Measurements from ENCODE around the gene OSBPL3. TPM values are rescaled to one million over a fixed set of nuclear protein-coding genes. Genes with fewer than 3 reads are reported as not detected.

Gene OSBPL3
- total RNA-seq, 1 experiment from 2014 or later: 16.0 TPM

- peaks cover 11% of the 10 kb centered on the region for H3K27me3 Mint-ChIP-seq (ENCODE audit: low read depth)
- peak; percentile 82 for ATAC-seq
- DNase-seq (ENCODE audit: low spot score): no peak
- peaks cover 6% of the 10 kb centered on the region for H3K4me1 Mint-ChIP-seq
- H3K36me3 Mint-ChIP-seq: no peaks in the 10 kb centered on the region
- no peak overlapping the region for H3K4me3 Mint-ChIP-seq
- CTCF ChIA-PET: interaction anchor here (0.7 to 2.3 kb wide), 6 partner anchors 11 to 412 kb away, joined by 3 to 9 read pairs (median 4); no protein-coding TSS in a partner anchor
- TF ChIP-seq CBFB (CRISPR knock-in tag; IDR thresholded peaks at IDR 0.05; ENCODE audit: low read depth) (no peak), SMAD3 (CRISPR knock-in tag; IDR thresholded peaks at IDR 0.05; ENCODE audit: borderline replicate concordance) (no peak), USF1 (CRISPR knock-in tag; IDR thresholded peaks at IDR 0.05) (no peak), ZNF121 (CRISPR knock-in tag; IDR thresholded peaks at IDR 0.05) (no peak), ZBTB21 (CRISPR knock-in tag; IDR thresholded peaks at IDR 0.05; ENCODE audit: borderline replicate concordance) (no peak), CDX4 (CRISPR knock-in tag; IDR thresholded peaks at IDR 0.05; ENCODE audit: borderline replicate concordance) (no peak), ESRRA (CRISPR knock-in tag; IDR thresholded peaks at IDR 0.05; ENCODE audit: borderline replicate concordance) (no peak), OVOL2 (CRISPR knock-in tag; IDR thresholded peaks at IDR 0.05; ENCODE audit: borderline replicate concordance) (no peak), SMAD4 (CRISPR knock-in tag; IDR thresholded peaks at IDR 0.05) (no peak), TCF7 (CRISPR knock-in tag; IDR thresholded peaks at IDR 0.05; ENCODE audit: low read depth) (no peak), USF2 (CRISPR knock-in tag; IDR thresholded peaks at IDR 0.05) (no peak), TEAD1 (CRISPR knock-in tag; IDR thresholded peaks at IDR 0.05) (no peak), HMGA2 (CRISPR knock-in tag; IDR thresholded peaks at IDR 0.05) (no peak), STAT6 (CRISPR knock-in tag; conservative IDR thresholded peaks at IDR 0.05; ENCODE audit: low read depth) (no peak), EMX1 (CRISPR knock-in tag; IDR thresholded peaks at IDR 0.05) (no peak), RORB (CRISPR knock-in tag; IDR thresholded peaks at IDR 0.05) (no peak)
- TF ChIP-seq, protein P1, sequence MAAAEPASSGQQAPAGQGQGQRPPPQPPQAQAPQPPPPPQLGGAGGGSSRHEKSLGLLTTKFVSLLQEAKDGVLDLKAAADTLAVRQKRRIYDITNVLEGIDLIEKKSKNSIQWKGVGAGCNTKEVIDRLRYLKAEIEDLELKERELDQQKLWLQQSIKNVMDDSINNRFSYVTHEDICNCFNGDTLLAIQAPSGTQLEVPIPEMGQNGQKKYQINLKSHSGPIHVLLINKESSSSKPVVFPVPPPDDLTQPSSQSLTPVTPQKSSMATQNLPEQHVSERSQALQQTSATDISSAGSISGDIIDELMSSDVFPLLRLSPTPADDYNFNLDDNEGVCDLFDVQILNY (CRISPR knock-in tag; IDR thresholded peaks at IDR 0.05): no peak
- TF ChIP-seq, protein P2, sequence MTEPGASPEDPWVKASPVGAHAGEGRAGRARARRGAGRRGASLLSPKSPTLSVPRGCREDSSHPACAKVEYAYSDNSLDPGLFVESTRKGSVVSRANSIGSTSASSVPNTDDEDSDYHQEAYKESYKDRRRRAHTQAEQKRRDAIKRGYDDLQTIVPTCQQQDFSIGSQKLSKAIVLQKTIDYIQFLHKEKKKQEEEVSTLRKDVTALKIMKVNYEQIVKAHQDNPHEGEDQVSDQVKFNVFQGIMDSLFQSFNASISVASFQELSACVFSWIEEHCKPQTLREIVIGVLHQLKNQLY (CRISPR knock-in tag; IDR thresholded peaks at IDR 0.05): no peak
- TF ChIP-seq, protein P3, sequence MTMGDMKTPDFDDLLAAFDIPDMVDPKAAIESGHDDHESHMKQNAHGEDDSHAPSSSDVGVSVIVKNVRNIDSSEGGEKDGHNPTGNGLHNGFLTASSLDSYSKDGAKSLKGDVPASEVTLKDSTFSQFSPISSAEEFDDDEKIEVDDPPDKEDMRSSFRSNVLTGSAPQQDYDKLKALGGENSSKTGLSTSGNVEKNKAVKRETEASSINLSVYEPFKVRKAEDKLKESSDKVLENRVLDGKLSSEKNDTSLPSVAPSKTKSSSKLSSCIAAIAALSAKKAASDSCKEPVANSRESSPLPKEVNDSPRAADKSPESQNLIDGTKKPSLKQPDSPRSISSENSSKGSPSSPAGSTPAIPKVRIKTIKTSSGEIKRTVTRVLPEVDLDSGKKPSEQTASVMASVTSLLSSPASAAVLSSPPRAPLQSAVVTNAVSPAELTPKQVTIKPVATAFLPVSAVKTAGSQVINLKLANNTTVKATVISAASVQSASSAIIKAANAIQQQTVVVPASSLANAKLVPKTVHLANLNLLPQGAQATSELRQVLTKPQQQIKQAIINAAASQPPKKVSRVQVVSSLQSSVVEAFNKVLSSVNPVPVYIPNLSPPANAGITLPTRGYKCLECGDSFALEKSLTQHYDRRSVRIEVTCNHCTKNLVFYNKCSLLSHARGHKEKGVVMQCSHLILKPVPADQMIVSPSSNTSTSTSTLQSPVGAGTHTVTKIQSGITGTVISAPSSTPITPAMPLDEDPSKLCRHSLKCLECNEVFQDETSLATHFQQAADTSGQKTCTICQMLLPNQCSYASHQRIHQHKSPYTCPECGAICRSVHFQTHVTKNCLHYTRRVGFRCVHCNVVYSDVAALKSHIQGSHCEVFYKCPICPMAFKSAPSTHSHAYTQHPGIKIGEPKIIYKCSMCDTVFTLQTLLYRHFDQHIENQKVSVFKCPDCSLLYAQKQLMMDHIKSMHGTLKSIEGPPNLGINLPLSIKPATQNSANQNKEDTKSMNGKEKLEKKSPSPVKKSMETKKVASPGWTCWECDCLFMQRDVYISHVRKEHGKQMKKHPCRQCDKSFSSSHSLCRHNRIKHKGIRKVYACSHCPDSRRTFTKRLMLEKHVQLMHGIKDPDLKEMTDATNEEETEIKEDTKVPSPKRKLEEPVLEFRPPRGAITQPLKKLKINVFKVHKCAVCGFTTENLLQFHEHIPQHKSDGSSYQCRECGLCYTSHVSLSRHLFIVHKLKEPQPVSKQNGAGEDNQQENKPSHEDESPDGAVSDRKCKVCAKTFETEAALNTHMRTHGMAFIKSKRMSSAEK (CRISPR knock-in tag; IDR thresholded peaks at IDR 0.05; ENCODE audit: borderline replicate concordance): no peak
- POLR2A ChIA-PET: no interaction called here
- H3K9me3 Mint-ChIP-seq: peaks cover 6% of the 10 kb centered on the region
- H3K27ac Mint-ChIP-seq: no peak overlapping the region
These were observed 214.8 kb downstream of the OSBPL3 start for GRCh38 chr7:24764972-24765744.
